GM18870 (cell line): ENCODE measurements around the gene LYPD4.
A peak's percentile ranks its signal among the peaks of the same experiment; 100 is the strongest.

ENCODE experiments used
- ATAC-seq: cut with Tn5 transposase; IDR thresholded peaks from one replicate; pipeline ENCODE4 v1.9.1; 2021; ENCODE audit warnings: moderate library complexity; ENCODE audit not compliant: unreplicated experiment

The LYPD4 gene

GRCh38 chr19:41844601-41845000 is at the start of gene LYPD4:
Gene LYPD4, minus strand, starts transcription at chr19:41844683. Its CDS starts 5,398 bp downstream, at chr19:41839285.
- ATAC-seq = no peak

DNA sequence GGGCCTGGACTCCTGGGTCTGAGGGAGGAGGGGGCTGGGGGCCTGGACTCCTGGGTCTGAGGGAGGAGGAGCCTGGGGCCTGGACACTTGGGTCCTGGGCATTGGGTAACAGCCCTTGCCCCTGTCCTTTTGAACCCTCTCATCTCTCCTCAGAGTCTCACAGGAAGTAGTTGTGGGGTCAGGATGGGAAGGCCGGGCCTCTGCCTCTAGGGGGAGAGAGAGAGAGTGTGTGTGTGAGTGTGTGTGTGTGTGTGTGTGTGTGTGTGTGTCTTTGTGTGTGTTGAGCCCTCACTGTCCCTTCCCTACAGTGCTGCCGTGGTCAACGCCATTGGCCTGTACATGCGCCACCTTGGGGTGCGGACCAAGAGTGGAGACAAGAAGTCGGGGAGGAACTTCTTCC is 49.4 kb upstream of the LYPD4 start:
- no peak for ATAC-seq

GRCh38 chr19:41892173-41892902 is 47.9 kb upstream of the LYPD4 start:
- ATAC-seq = no peak

DNA sequence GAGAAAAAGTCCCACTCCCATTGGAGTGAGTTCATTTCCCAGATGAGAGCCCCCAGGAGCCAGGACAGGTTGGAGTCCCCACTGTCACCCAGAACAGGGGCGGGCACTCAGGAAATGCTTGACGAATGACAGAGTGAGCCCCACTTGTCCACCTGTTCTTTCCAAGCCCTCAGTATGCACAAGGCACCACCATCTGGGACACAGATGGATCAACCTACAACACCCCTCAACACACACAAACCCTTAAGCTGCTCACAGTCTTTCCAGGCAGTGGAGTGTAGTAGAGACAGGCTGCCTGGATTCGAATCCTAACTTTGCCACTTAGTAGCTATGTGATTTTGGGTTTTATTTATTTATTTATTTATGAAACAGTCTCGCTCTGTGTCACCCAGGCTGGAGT is 46.5 kb upstream of the LYPD4 start:
- ATAC-seq = no peak

DNA sequence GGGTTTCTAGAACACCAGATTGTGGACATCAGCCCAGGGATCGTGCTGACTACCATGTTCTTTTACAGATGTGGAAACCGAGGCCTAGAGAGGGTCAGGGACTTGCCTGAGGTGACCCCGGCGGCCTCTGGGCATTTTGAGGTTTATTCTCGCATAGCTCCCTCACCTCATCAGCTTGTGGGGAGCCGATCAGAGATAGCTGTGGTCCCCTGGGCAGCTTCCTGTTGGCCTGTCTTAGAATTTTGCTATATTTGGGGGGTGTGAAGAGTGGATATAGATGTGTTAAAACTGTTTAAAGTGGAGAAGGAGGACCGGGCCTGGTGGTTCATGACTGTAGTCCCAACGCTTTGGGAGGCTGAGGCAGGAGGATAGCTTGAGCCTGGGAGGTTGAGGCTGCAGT is 45.4 kb upstream of the LYPD4 start:
- no peak for ATAC-seq

- no peak for ATAC-seq
Observed at GRCh38 chr19:41888926-41889325, 44.4 kb upstream of the LYPD4 start.

- no peak for ATAC-seq
Observed at GRCh38 chr19:41887711-41888382, 43.4 kb upstream of the LYPD4 start.

DNA sequence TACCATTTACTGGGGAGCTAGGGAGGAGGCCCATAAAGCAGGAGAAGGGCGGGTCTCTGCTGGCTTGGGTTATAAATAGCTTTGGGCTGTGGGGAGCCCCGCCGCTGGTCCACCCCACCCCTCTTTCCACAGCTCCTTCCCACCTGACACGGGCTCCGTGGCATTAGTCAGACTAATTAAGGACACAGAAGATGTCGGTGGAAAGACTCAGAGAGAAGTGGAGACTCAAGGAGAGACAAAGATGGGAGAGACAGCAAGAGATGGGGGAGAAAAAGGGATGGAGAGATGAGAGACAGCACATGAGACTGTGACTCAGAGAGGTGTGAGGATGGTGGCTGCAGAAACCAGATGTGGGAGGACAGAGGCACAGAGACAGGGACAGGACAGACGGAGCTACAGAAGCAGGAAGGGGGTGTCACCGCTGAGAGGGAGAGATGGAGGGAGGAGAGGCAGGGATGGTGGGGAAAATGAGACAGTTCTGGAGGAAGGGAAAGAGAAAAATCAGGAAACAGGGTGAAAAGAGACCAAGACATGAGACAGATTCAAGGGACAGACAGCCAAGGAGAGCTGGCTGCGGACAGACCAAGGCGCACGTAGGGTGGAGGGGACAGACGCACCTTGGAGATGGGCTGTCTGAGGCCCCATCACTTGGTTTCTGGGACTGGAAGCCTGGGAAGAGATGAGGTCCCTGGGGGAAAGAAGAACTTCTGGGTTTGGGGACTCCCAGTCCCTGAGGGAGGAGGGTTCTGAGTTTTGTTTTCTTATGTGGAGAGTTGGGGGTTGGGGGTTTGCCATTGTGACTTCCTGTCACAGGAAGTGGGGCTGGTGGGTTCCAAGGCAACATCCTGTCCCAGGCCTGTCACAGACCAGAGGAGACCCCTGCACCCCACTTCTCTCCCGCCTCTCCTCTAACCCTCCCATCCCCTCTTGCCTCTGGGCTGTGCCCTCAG is 42.6 kb upstream of the LYPD4 start:
- no peak for ATAC-seq

GRCh38 chr19:41883821-41884733 is 39.6 kb upstream of the LYPD4 start:
- peak; percentile 60 for ATAC-seq

DNA sequence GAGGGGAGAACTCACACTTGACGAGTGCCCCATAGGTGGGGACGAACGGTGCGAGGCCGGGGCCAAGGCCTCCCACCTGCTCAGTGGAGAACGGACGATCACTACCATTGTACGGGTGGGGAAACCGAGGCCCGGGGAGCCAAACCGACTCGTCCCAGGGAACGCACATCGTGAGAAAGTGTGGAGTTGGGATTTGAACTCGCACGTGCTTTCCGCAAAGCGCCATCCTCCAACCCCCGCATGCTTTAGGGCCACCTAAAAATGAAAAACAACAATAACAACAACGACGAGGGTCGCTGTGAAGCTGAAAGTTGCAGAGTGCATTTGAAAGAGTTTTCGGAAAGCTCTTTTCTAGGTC is 39.0 kb upstream of the LYPD4 start:
- ATAC-seq = no peak

DNA sequence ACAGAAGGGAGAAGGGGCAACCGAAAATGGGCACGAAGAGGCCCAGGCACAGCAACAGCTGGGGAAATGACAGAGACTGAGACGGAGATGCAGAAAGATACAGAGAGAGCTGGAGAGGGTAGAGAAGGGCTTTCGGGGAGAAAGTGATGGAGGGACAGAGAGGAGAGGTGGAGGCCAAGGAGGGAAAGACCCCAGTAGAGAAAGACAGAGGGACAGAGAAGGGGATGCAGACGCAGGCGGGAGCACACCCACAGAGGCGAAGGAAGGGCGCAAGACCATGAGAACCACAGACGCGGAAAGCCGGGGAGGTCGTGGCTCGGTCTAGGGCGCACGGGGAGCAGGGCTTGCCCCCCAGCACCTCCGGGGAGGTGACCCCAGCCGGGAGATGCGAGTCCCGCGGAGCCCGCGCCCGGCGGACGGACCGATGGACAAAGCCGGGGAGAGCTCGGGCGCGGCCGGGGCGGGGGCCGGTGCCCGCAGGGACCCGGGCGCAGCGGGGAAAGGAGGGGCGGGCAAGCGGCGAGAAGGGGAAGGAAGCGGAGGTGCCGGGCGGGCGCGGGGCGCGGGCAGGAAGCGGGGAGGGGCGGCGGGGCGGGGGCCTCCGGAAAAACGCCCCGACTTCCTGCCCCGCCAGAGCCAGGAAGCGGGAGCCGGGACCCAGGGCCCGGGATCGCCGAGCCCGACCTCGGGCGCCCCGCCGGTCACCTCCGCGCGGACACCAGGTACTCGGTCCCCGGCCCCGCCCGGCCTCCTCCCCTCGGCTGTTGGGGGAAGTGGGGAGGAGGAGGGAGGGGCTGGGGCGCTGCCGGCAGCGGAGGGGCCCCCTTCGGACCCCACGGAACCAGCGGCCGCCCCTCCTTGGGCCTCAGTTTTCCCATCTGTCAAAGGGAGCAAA is 38.3 kb upstream of the LYPD4 start, which contains the start of gene ARHGEF1:
TSS of gene ARHGEF1 (plus strand) at position 617 of the 895 bp plus-strand sequence. CDS start 4,899 bp downstream, outside the sequence.
- ATAC-seq = no peak

GRCh38 chr19:41880329-41880708 is 35.8 kb upstream of the LYPD4 start:
- no peak for ATAC-seq

DNA sequence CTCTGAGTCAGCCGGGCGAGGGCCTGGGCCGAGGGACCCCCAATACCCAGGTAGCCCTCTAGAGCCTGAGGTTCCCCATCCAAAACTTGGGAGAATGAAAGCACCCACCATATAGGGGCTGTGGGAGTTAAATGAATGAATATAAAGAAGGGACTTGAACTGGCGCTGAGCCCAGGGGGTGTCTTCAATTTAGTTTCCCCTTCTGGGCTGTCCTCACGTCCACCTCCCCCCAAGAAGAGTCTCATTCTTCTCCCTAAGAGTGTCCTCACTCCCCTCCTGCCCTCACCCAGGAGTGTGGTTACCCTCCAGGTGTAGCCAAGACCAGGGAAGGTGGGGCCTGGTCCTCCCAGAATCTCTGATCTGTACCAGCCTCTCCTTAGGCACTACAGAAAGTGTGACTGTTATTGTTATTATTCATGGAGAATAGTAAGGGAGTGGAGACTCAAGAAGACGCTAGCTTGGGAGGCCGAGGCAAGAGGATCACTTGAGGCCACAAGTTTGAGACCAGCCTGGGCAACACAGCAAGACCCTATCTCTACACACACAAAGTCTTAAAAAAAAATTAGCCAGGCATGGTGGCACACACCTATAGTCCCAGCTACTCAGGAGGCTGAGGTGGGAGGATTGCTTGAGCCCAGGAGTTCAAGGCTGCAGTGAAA is 35.3 kb upstream of the LYPD4 start:
- no peak for ATAC-seq

DNA sequence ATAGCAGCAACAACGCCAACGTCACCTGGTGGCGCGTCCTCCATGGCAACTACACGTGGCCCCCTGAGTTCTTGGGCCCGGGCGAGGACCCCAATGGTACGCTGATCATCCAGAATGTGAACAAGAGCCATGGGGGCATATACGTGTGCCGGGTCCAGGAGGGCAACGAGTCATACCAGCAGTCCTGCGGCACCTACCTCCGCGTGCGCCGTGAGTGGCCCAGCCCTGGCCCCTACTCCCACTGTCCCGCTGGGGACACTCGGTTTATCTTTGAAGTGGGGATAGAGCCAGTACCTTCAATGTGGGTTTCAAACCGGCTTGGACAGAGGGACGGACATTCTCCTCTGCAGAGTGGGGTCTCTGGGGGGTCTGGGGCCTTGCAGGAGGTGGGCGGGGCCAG is 34.6 kb upstream of the LYPD4 start:
- no peak for ATAC-seq

DNA sequence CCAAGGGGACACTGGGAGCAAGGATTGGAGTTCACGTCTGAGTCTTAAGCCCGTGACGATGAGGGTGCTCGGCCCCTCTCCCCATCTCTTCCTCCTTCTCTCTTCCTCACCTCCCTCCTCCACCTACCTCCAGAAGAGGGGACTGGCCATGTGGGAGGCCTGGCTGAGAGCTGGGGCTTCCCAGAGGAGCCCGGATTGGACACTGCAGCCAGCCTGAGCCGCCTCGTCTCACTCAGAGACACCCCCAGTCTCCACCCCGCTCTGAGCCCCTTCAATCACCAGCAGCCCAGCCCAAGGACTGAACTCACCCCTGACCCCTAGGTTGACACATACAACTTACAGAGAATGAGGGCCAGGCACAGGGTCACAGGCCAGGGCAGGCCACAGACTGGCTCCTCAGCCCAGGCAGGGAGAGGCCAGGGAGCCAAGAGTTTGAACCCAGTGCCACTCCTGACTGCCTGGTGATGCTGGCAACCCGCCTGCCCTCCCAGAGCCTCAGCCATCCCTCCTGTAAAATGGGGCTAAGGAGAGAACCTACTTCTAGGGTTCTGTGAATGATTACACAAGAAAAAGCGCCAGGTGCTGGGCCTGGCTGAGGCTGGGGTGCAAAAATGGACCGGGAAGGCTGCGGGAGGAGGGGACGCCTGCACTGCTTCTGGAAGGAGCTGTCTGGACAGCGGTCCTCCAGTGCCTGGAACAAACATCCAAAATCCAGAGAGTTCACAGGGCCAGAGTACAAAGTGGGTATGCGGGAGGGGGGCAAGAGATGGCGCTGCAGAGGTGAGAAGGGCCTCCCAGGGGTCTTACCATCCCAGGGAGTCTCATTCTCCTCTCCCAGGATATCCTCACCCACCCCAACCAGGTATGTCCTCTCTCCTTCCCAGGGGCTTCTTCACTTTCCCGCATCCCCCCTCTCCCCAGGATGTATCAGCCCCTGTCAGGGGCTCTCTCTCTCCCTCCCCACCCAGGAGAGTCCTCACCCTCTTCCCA is 33.7 kb upstream of the LYPD4 start:
- ATAC-seq = no peak

GRCh38 chr19:41876847-41877832 is 32.7 kb upstream of the LYPD4 start, which contains the start of gene CD79A:
Gene CD79A, plus strand, starts transcription at chr19:41877279. Its CDS starts 26 bp downstream, at chr19:41877305.
- ATAC-seq = peak; percentile 46
